Myocyte (in vitro differentiated cells): ENCODE data around the gene WNK1. TPM values are rescaled to one million over a fixed set of nuclear protein-coding genes. Genes with fewer than 3 reads are reported as not detected.
A peak's percentile ranks its signal among the peaks of the same experiment; 100 is the strongest.
"Not testable (repeated sequence)": the region's sequence is repeated elsewhere in the genome, so short reads cannot be mapped to it uniquely, and the experiment has no call there.

Source experiments
- DNase-seq: peaks from one replicate; pipeline ENCODE4 v3.0.0-alpha.2; 2012; ENCODE audit warnings: low read depth
- total RNA-seq: library from RNA; depleted of rRNA; stranded (reverse); fragments of >200 nt; gene quantifications from 2 replicates; pipeline ENCODE4 v1.2.3, GENCODE V29; 2014

The WNK1 gene
- total RNA-seq, 1 donor from 2014 or later = 104 TPM

DNA sequence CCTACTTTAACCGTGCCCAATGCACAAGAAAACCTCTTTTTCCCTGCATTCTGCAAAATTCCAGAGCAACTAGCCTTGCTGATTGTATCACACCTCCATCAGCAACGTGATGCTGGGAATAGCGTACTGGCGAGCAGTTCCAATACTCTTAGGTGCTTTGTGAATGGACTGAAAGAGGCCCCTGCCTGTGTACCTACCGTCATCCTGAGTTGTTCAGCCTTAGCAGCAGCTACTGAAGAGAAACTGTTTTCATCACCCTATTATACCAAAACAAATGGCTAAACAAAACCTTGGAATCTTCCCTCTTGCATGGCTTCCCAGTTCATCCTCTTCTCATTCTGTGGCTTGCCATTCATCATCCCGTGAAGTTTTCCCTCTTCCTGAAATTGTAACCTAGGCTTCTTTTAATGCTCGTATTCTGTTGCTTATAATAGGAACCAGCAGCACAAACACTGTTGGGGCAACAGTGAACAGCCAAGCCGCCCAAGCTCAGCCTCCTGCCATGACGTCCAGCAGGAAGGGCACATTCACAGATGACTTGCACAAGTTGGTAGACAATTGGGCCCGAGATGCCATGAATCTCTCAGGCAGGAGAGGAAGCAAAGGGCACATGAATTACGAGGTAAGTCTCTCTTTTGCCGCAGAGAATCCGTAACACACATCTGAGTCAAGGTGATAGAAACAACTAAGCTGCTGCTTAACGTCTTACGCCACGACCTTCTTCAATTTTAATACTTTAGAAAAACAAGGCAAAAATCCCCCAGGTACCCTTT lies 155.2 kb downstream of the WNK1 start:
- no peak for DNase-seq

- no peak for DNase-seq
Observed at GRCh38 chr12:909861-910260, 157.5 kb downstream of the WNK1 start.

GRCh38 chr12:910416-910815 lies 158.0 kb downstream of the WNK1 start:
- no peak for DNase-seq

GRCh38 chr12:911191-911826 lies 158.9 kb downstream of the WNK1 start:
- no peak for DNase-seq

GRCh38 chr12:912466-913235 lies 160.3 kb downstream of the WNK1 start:
- DNase-seq = no peak

DNA sequence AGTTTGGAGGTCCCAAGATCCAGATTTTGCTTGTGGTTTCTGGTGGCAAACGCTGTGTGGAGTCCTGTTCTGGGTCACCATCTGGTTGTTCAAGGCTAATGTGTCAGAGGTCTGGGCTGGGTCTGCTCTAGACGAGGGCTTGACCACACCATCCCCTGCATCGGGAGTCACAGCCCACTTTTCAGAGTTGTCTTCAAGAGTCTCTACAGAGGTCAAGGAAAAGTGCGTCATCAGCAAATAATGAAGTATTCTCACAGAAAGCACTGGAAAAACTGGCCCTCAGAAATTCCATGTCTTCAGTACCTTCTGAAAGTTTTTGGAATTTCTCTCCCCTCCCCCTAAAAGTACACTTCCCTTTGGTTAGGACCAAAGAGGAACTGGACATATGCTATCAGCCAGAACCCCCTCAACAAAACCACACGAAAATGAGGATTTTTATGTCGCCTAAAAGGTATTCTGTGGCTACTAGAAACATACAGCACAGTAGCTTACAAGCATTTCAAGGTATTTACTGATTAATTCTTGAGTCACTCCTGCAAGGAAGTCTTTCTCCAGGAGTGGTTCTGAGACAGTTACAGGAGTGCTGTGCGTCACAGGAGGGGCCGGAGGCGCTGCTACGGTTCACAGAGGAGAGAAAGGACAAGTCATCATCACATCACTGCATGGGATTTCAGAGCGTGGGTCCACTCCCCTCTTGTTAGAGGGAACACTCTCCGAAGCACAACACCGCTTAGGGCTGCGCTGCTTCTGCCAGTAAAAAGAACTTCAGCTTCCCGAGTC lies 161.7 kb downstream of the WNK1 start:
- no peak for DNase-seq

GRCh38 chr12:915090-915489 lies 162.7 kb downstream of the WNK1 start:
- DNase-seq = no peak

DNA sequence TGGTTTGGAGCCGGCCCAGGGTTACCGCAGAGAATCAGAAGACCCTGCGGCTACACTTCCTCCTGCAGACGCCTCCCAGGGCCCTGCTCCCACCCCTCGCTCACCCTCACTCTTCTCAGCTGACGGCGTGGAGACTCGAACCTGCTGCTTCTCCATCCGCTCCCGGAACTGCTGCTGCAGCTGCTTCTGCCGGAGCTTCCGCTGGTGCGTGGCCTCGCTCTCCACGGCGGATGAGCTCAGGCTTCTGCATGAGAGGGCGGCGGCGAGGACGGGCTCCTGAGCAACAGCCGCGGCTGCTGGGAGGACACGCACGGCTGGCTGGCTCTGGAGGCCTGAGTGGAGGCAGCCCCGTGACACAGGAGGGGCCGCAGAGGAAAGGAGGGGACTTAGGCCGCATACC lies 163.9 kb downstream of the WNK1 start:
- DNase-seq = no peak

- DNase-seq = no peak
Observed at GRCh38 chr12:916712-917445, 164.5 kb downstream of the WNK1 start.

- no peak for DNase-seq
Observed at GRCh38 chr12:920676-921075, 168.3 kb downstream of the WNK1 start.

- DNase-seq = no peak
Observed at GRCh38 chr12:922285-922684, 169.9 kb downstream of the WNK1 start.

DNA sequence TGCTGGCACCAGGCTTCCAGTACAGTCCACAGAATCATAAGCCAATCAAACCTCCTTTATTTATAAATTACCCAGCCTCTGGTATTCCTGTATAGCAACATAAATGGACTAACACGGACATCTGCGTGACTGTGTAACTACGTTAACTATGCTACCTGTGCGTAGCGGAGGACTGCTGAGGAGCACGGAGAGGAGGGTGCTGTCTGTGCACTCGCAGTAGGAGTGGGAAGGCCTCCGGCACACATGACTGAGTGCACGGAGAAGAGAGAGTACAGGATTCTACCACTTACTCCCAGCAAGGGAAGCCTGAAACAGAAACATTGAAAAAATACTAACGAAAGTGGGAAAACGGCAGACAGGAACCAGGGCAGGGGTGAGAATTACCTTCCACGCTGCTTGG lies 174.3 kb downstream of the WNK1 start:
- no peak for DNase-seq

- no peak for DNase-seq
Observed at GRCh38 chr12:931060-931459, 178.7 kb downstream of the WNK1 start.

- DNase-seq = no peak
Observed at GRCh38 chr12:931591-931990, 179.2 kb downstream of the WNK1 start.

- DNase-seq = not testable (repeated sequence)
Observed at GRCh38 chr12:935891-936290, 183.5 kb downstream of the WNK1 start.

DNA sequence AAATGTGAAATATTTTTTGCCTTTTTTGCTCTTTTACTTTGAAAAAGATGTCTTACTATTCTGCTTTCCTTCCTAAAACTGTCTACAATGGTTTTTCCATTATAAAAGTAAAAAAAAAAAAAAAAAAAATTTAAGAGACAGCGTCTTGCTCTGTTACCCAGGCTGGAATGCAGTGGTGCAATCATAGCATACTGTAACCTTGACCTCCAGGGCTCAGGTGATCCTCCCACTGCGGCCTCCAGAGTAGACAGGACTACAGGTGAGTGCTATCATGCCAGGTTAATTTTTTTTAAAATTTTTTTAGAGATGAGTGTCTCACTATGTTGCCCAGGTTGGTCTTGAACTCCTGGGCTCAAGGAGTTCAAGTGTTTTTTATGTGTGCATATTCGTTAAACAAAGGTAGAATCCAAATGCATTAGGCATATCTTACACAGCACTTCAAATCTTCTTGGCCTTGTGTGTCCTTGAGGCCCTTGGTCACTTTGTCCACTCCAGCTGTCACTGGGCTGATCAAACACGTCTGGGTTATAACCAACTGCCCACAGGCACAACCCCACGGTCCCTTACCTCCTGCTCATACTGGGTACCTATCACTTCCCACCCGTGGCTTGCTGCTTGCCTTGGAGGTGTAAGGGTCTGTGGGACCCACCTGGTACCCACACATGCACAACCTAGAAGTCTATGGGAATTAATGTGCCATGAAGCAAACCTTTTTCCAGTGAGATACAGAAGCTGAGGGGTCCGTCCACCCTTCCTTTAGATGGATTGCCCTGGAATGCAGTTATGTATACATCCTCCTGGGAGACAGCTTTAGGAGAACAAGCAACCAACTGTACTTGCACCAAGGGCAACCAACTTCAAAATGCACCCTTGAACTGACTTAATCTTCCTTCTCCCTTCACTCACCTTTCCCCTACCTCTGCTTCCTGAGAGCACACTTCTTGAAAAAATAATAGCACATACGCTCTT lies 184.3 kb downstream of the WNK1 start:
- DNase-seq = peak; percentile 40

- DNase-seq = no peak
Observed at GRCh38 chr12:938810-939209, 186.4 kb downstream of the WNK1 start.

GRCh38 chr12:943051-943450 lies 190.7 kb downstream of the WNK1 start:
- peak; percentile 96 for DNase-seq

- DNase-seq = no peak
Observed at GRCh38 chr12:944211-944610, 191.8 kb downstream of the WNK1 start.

- no peak for DNase-seq
Observed at GRCh38 chr12:946212-946611, 193.8 kb downstream of the WNK1 start.
